Activated CD8-positive, alpha-beta memory T cell treated with anti-CD3 and anti-CD28 coated beads, Interleukin-2, amount 50 U/mL, for 48 hours (primary cell): ENCODE measurements around the gene CNOT6L.

Experiments used
- DNase-seq: peaks from one replicate; pipeline ENCODE4 v3.0.0-alpha.2; 2020

The CNOT6L gene

GRCh38 chr4:77710059-77710458 lies 109.1 kb downstream of the CNOT6L start:
- no peak for DNase-seq

- DNase-seq: no peak
These were observed 112.5 kb downstream of the CNOT6L start for GRCh38 chr4:77706717-77707116.

DNA sequence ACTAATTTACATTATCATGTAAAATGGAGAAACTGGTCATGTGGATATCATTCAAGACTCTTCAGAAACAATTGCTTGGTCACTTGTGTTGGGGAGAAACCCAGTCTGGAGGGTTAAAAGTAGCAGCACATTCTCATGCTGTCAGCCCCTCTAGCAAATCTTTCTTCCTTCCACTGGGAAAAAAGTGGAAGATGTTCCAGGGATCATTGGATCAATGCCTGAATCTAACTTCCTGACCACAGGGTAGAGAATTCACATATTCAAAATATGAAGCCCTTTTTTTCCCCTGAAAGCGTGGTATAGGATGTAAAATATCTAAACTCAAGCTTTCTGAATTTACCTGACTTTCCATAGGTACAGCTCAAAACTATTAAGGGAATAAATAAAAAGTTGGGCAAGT lies 115.5 kb downstream of the CNOT6L start:
- no peak for DNase-seq

DNA sequence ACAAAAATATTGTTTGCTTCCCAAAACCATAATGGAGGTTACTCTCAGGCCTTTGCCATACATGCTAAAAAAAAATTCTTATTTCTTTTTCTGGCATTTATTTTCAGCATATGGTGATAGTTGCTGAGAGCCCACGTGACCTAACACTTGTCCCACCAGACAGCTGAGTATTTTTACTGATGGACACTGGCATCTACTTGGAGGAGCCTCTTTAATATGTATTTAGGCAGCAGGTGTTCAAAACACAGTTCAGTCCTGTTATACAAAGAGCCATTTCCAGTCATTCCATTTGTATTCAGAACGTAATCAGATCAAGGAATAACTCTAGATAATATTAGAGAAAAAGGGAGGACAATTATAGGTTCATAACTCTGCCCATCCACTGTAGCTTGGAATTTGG lies 118.0 kb downstream of the CNOT6L start:
- no peak for DNase-seq

DNA sequence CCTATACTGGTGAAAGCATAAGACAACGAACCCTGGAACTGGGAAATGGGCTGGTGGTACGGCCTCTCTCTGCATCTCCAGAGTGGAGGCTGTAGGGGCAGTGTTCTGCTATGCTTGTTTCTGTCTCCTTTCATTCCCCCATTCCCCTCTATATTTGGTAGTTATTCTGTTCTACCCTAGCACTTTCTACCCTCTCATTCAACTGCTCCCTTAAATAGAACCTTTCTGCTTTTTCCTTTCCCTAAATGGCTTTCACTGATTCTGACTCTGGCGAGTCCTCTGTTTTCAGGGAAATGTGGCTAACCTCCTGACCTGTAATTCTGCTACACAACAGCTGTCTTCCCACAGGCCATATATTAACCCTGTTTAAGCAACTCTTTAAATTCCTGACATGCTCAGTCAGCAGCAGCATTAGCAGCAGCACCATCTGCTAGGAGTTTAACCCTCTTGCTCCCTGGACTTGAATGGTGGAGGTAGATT lies 119.4 kb downstream of the CNOT6L start:
- no peak for DNase-seq

GRCh38 chr4:77697860-77698590 lies 121.1 kb downstream of the CNOT6L start:
- DNase-seq: no peak

GRCh38 chr4:77695774-77696173 lies 123.4 kb downstream of the CNOT6L start:
- no peak for DNase-seq

GRCh38 chr4:77692847-77693432 lies 126.2 kb downstream of the CNOT6L start:
- no peak for DNase-seq

- no peak for DNase-seq
These were observed 137.4 kb downstream of the CNOT6L start for GRCh38 chr4:77681792-77682191.

GRCh38 chr4:77676842-77677241 lies 142.3 kb downstream of the CNOT6L start:
- no peak for DNase-seq

DNA sequence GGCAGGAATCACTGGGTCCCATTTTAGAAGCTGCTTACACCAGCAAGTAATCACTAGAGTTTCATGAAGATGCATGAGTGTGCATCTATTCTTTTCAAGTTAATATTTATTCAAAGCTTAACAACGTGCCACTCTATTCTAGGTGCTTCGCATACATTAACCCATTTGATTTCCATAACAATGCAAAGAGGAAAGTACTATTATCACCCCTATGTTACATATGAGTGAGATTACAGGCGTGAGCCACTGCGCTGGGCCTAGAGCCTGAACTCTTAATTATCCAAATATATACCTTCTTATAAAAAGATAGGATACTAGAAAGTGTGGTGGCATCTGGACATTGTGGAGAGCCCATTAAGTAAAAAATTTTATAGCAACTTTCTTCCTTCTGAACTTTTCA lies 148.1 kb downstream of the CNOT6L start:
- DNase-seq: no peak

- no peak for DNase-seq
These were observed 149.1 kb downstream of the CNOT6L start for GRCh38 chr4:77669946-77670590.

DNA sequence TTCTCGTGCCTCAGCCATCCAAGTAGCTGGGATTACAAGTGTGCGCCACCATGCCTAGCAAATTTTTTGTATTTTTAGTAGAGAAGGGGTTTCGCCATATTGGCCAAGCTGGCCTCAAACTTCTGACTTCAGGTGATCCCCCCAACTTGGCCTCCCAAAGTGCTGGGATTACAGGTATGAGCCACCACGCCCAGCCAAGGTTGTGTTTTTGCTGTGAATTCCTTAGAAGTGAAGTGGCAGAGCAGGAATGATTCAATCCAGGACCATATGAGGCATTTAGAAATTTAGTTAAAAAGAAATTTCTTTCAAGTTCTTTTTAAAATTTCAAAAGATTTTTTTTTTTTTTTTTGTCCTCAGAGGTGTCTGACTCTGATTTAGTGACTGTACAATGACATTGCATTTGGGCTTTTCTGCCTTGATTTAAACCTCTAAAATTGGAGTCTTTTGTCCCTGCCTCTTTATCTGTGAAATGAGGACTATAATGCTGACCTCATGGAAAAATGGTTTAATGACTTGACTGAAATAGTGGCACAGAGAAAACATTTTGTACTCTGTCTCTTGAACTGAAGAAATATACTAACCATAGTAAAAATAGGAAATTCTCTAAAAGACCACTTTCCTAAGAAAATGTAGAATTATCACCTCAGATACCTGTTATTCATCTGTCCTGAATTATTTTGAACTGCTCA lies 153.6 kb downstream of the CNOT6L start:
- no peak for DNase-seq
